ENCODE measurements around the gene IRX2.

GRCh38 chr5:2708132-2708531, 43.3 kb downstream of the IRX2 start:
- TF ChIP-seq CTCF (IDR thresholded peaks at IDR 0.05) (no peak), EP300 (IDR thresholded peaks at IDR 0.05) (no peak)

Measured in ovary (tissue), 3 donors.